ENCODE results near the gene DOC2B. TPM values are rescaled to one million over a fixed set of nuclear protein-coding genes. Genes with fewer than 3 reads are reported as not detected.
"Not testable (repeated sequence)": the region's sequence is repeated elsewhere in the genome, so short reads cannot be mapped to it uniquely, and the experiment has no call there.

Gene DOC2B
- total RNA-seq, 1 experiment from 2014 or later = 2.7 TPM

GRCh38 chr17:201257-201656 is 19.8 kb upstream of the DOC2B start:
- CTCF ChIA-PET = interaction anchor here (1.7 to 2.3 kb wide), 2 partner anchors 59 to 108 kb away, joined by 4 to 9 read pairs; no protein-coding TSS in a partner anchor

GRCh38 chr17:200586-200985 is 19.1 kb upstream of the DOC2B start:
- Mint-ChIP-seq H3K4me3 (no peak overlapping the region), H3K4me1 (peaks cover 31% of the 10 kb centered on the region), H3K36me3 (no peaks in the 10 kb centered on the region), H3K27me3 (ENCODE audit: low read depth) (peaks cover 2% of the 10 kb centered on the region; the same call in 1 of the 2 replicates), H3K27ac (peak overlapping the region; percentile 61; the same call in 1 of the 2 replicates), H3K9me3 (no peaks in the 10 kb centered on the region)
- DNase-seq (ENCODE audit: low spot score) (peak; percentile 1), ATAC-seq (peak; percentile 65)
- TF ChIP-seq ZNF317 (CRISPR knock-in tag; IDR thresholded peaks at IDR 0.05; ENCODE audit: borderline replicate concordance, low read depth) (no peak), KAT7 (CRISPR knock-in tag; IDR thresholded peaks at IDR 0.05; ENCODE audit: borderline replicate concordance) (no peak), GRHL2 (CRISPR knock-in tag; IDR thresholded peaks at IDR 0.05; ENCODE audit: insufficient replicate concordance, severe bottlenecking) (no peak), PRRX2 (CRISPR knock-in tag; IDR thresholded peaks at IDR 0.05) (no peak), FOXP4 (CRISPR knock-in tag; IDR thresholded peaks at IDR 0.05) (no peak), SMAD4 (CRISPR knock-in tag; IDR thresholded peaks at IDR 0.05) (no peak), USF1 (CRISPR knock-in tag; IDR thresholded peaks at IDR 0.05) (no peak), MAX (CRISPR knock-in tag; IDR thresholded peaks at IDR 0.05) (no peak), SMAD3 (CRISPR knock-in tag; IDR thresholded peaks at IDR 0.05; ENCODE audit: borderline replicate concordance) (no peak), ZMAT4 (CRISPR knock-in tag; IDR thresholded peaks at IDR 0.05) (no peak), ZNF416 (CRISPR knock-in tag; IDR thresholded peaks at IDR 0.05) (no peak)
- ChIA-PET POLR2A (no interaction called here), CTCF (interaction anchor here (1.3 to 2.3 kb wide), 3 partner anchors 60 to 120 kb away, joined by 3 to 9 read pairs (median 4); no protein-coding TSS in a partner anchor)

More at GRCh38 chr17:201257-201656, 19.8 kb upstream of the DOC2B start:
- ATAC-seq; H3K27me3 Mint-ChIP-seq (ENCODE audit: low read depth); POLR2A ChIA-PET; H3K36me3 Mint-ChIP-seq; DNase-seq (ENCODE audit: low spot score); H3K9me3 Mint-ChIP-seq; H3K4me3 Mint-ChIP-seq: not testable (repeated sequence)
- H3K27ac Mint-ChIP-seq = peak overlapping the region; percentile 39; the same call in 1 of the 2 replicates
- peaks cover 30% of the 10 kb centered on the region for H3K4me1 Mint-ChIP-seq

- CTCF ChIA-PET = interaction anchor here (1.3 to 2.3 kb wide), 3 partner anchors 60 to 121 kb away, joined by 3 to 9 read pairs (median 4); no protein-coding TSS in a partner anchor
- peak; percentile 31 for ATAC-seq
- no peak for TF ChIP-seq IRF1 (CRISPR knock-in tag; IDR thresholded peaks at IDR 0.05)
- peak; percentile 39; the same call in 1 of the 2 replicates for TF ChIP-seq E2F5 (CRISPR knock-in tag; IDR thresholded peaks at IDR 0.05)
These were observed 18.5 kb upstream of the DOC2B start for GRCh38 chr17:199806-200545.

More at GRCh38 chr17:199806-200545, 18.5 kb upstream of the DOC2B start:
- peak overlapping the region; percentile 61; the same call in 1 of the 2 replicates for H3K27ac Mint-ChIP-seq
- H3K9me3 Mint-ChIP-seq = no peaks in the 10 kb centered on the region
- DNase-seq (ENCODE audit: low spot score) = peak; percentile 27
- H3K36me3 Mint-ChIP-seq = no peaks in the 10 kb centered on the region
- H3K4me1 Mint-ChIP-seq = peaks cover 33% of the 10 kb centered on the region
- H3K27me3 Mint-ChIP-seq (ENCODE audit: low read depth) = peaks cover 2% of the 10 kb centered on the region; the same call in 1 of the 2 replicates
- POLR2A ChIA-PET = no interaction called here
- no peak overlapping the region for H3K4me3 Mint-ChIP-seq
